ENCODE results near the gene A4GALT. TPM values are rescaled to one million over a fixed set of nuclear protein-coding genes. Genes with fewer than 3 reads are reported as not detected.

A4GALT gene
- total RNA-seq, 4 donors from 2014 or later: 10.9 to 36.4 (median 23.3) TPM

DNA sequence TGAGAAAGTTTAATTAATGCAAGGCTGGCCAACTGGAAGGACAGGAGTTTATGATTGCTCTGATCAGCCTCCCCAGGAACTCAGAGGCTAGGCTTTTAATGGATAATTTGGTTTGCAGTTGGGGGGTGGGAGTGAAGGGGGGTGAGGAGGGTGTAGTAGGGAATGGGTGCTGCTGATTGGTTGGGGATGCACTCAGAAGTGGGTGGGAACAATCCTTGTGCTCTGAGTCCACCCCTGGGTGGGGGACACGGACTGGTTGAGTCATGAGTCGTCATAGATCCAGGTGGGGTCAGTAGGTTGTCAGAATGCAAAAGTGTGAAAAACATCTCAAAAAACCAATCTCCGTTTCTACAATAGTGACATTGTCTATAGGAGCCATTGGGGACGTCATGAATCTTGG is 50.6 kb downstream of the A4GALT start:
- TF ChIP-seq, protein P1, sequence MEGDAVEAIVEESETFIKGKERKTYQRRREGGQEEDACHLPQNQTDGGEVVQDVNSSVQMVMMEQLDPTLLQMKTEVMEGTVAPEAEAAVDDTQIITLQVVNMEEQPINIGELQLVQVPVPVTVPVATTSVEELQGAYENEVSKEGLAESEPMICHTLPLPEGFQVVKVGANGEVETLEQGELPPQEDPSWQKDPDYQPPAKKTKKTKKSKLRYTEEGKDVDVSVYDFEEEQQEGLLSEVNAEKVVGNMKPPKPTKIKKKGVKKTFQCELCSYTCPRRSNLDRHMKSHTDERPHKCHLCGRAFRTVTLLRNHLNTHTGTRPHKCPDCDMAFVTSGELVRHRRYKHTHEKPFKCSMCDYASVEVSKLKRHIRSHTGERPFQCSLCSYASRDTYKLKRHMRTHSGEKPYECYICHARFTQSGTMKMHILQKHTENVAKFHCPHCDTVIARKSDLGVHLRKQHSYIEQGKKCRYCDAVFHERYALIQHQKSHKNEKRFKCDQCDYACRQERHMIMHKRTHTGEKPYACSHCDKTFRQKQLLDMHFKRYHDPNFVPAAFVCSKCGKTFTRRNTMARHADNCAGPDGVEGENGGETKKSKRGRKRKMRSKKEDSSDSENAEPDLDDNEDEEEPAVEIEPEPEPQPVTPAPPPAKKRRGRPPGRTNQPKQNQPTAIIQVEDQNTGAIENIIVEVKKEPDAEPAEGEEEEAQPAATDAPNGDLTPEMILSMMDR (IDR thresholded peaks at IDR 0.05; ENCODE audit: low read depth): no peak

DNA sequence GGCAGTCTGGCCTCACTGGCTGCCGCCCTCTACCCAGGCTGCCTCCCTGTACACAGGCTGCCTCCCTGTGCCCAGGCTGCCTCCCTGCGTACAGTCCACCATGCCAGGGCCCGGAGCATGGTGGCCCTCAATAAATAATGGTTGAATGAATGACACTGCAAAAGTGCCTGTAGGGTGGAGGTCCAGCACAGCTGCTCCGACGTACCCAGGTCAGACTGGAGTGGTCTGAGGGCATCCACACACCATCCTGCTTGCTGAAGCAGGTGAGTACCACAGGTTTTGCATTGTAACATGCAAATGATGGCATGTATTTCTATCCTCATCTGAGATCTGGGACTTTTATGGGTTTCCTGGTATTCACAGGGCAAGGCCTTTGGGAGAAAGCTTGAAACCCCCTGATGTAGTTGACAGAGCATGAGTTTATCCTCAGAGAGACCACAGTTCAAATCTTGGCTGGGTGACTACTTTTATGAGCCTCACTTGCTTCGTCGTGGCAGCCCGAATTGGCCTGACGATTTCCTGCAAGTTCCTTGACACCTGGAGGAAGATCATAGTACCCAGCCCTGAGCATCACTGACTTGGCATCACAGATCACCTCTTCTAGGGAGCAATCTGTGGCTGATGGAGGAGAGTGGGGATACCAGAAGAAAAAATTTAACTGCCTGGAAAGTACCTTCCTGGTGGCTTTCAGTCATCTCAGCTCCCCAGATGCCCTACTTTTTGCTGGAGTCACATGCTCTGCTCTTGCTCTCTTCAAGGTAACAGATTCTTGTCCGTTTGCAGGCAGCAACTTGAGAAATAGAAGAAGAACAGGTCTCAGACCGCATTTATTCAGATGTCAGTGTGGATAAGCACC is 55.5 kb downstream of the A4GALT start:
- TF ChIP-seq, protein P1 (IDR thresholded peaks at IDR 0.05; ENCODE audit: low read depth): no peak

DNA sequence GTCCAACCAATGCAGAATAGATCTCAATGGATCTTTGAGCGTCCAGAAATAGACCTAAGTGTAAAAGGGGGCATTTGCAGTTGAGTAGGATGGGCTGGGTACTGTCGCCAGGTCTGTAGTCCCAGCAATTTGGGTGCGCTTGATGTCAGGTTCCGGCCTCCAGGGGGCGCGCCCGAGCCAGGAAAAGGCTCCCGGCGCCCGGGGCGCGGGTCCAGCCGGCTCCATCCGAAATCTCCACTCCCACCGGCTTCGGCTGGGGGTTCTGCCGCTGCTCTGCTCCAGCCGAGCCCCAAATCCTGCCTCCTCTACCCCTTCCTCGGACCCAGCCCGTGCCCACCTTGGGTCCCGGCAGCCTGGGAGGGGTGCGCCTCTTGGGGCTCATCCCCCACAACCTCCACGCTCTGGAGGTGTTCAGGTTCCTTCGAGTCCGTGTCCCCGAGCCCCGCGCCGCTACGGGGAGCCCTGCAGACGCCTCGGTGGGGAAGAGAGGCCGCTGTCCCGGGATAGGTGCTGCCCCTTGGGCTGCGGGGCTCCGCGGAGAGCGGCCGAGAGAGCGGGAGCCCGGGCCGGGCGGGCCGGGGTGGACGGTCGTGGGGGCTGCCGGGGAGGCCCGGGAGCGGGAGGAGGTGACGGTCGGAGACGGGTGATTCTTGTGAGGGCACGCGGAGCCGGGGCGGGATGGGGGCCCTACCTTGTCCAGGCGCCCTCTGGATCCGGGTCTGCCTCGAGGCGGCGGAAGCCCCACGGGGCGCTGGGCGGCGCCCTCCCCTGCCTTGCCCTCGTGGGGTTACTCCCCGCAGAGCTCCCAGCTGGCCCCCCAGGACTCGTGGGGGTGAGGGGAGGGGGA is 58.5 kb downstream of the A4GALT start:
- TF ChIP-seq, protein P1 (IDR thresholded peaks at IDR 0.05; ENCODE audit: low read depth): no peak

DNA sequence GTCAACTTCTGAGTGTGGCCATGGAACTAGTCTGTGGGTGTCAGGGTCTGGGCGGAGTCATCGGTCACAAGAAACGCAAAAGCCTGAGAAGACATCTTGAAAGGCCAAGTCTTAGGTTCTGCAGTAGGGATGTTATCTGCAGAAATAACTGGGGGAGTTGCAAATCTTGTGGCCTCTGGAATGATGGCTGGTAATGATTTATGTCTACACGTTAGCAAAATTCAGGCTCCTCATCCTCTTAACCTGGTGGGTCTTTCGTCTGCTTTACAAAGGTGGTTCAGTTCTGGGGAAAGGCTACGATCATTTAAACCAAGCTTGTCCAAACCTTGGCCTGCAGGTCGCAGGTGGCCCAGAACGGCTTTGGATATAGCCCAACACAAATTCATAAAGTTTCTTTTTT is 64.1 kb downstream of the A4GALT start:
- TF ChIP-seq, protein P1 (IDR thresholded peaks at IDR 0.05; ENCODE audit: low read depth): no peak

DNA sequence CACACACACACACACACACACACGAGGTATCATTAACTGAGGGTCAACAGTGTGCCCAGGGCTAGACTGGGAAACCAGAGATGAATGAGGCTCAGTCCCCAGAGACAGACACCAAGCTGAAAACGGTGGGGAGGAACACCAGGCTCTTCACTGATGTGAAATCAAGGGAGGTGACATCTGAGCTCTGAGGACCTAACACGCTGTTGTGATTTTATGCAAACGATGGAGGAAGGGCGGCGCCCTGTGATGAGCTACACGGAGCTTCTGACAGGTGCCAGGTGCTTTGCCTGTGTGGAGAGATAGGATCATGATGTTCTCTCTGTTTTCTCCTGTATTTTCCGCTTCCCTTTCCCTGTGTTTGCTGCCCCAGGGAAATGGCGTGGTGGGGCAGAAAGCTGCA is 65.0 kb downstream of the A4GALT start:
- TF ChIP-seq, protein P1 (IDR thresholded peaks at IDR 0.05; ENCODE audit: low read depth): no peak

DNA sequence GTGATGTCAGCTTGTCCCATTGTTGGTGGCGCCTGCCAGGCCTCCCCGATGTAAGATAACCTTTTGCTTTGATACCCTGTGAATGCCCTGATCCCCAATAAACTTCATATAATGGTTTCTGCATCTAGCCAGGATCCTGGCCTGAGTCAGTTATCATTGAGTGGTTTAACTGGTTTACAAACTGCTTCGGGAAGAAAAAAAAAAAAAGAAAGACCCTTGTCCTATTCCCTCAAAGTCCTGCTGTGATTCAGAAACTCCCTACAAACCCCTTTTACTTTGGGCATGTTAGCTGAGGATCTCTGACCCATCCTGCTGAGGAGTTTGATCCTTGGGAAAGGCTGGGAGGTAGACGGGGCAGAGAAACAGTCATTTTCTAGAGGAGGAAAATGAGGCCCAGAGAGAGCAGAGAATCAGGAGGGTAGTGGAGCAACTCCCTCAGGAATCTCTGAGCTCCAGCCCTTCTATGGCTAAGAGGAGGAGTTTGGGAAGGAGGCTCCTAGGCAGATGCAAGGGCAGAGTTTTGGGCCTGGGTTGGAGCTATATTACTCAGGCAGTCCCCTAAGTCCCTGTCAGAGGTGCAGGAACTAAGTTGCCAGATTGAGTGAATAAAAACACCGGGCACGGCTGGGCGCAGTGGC is 66.1 kb downstream of the A4GALT start:
- TF ChIP-seq, protein P1 (IDR thresholded peaks at IDR 0.05; ENCODE audit: low read depth): no peak

DNA sequence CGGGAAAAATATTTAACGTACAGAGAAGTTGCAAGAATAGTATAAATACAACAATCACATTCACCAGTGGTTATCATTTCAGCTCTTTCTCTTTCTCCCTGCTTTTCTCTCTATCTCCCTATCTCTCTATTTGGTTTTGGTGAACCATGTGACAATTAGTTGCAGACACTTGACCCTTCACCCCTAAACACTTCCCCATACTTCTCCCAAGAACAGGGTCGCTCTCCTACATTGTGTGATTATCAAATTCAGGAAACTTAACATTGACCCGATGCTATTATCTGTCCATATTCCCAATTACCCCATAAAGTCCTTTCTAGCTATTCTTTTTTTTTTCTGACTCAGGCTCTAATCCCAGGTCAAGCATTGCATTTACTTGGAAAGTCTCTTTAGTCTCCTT is 66.7 kb downstream of the A4GALT start:
- TF ChIP-seq, protein P1 (IDR thresholded peaks at IDR 0.05; ENCODE audit: low read depth): no peak
